WTC11 (cell line): ENCODE measurements around the gene CD164. TPM values are rescaled to one million over a fixed set of nuclear protein-coding genes. Genes with fewer than 3 reads are reported as not detected.

Source experiments
- ATAC-seq: fragments of 200-7000 bp; cut with Tn5 transposase; 2 replicates; pipeline ENCODE4 v1.10.0; 2021; ENCODE audit warnings: mild to moderate bottlenecking, moderate library complexity
- CTCF ChIA-PET: fragments of 300-600 bp; sonication (Branson Sonifier 250); formaldehyde crosslinking; loops from one replicate; lab custom pipeline; 2021; ENCODE audit warnings: antibody characterized with exemption; lab: Charles Lee
- POLR2A ChIA-PET: fragments of 350-600 bp; sonication (Branson Sonifier 250); formaldehyde crosslinking; loops from one replicate; lab custom pipeline; 2021; ENCODE audit warnings: antibody characterized with exemption; lab: Charles Lee
- DNase-seq: peaks from one replicate; pipeline ENCODE4 v3.0.0; 2021; ENCODE audit warnings: low spot score
- H3K27ac Mint-ChIP-seq: 2 replicates; pipeline ENCODE4 v1.8.0; 2021; ENCODE audit warnings: mixed read lengths
- H3K27me3 Mint-ChIP-seq: 2 replicates; pipeline ENCODE4 v1.8.0; 2021; ENCODE audit warnings: low read depth, mild to moderate bottlenecking, moderate library complexity, mixed read lengths
- H3K36me3 Mint-ChIP-seq: 2 replicates; pipeline ENCODE4 v1.8.0; 2021; ENCODE audit warnings: mixed read lengths
- H3K4me1 Mint-ChIP-seq: 2 replicates; pipeline ENCODE4 v1.8.0; 2022; ENCODE audit warnings: mixed read lengths
- H3K4me3 Mint-ChIP-seq: 2 replicates; pipeline ENCODE4 v1.8.0; 2021; ENCODE audit warnings: mild to moderate bottlenecking, moderate library complexity, mixed read lengths
- H3K9me3 Mint-ChIP-seq: 2 replicates; pipeline ENCODE4 v1.8.0; 2021; ENCODE audit warnings: mixed read lengths
- CBFB ChIP-seq: sonication (generic); formaldehyde crosslinking; IDR thresholded peaks from 2 replicates; pipeline ENCODE4 v1.8.1; 2022; ENCODE audit warnings: mild to moderate bottlenecking, low read depth, missing genetic modification reagents
- CTCF ChIP-seq: fragments of 200-600 bp; IDR thresholded peaks from 2 replicates; pipeline ENCODE4 v1.8.0; 2022; ENCODE audit warnings: antibody characterized with exemption
- E2F4 ChIP-seq: sonication (generic); formaldehyde crosslinking; IDR thresholded peaks from 2 replicates; pipeline ENCODE4 v1.8.1; 2022; ENCODE audit warnings: low read depth, mild to moderate bottlenecking, moderate library complexity, missing genetic modification reagents, borderline replicate concordance
- ETV6 ChIP-seq: sonication (generic); formaldehyde crosslinking; IDR thresholded peaks from 2 replicates; pipeline ENCODE4 v1.8.1; 2022; ENCODE audit warnings: mild to moderate bottlenecking, missing genetic modification reagents
- HMGXB4 ChIP-seq: sonication (generic); formaldehyde crosslinking; IDR thresholded peaks from 2 replicates; pipeline ENCODE4 v1.8.1; 2023; ENCODE audit warnings: mild to moderate bottlenecking, moderate library complexity, missing genetic modification reagents
- JUN ChIP-seq: sonication (generic); formaldehyde crosslinking; IDR thresholded peaks from 2 replicates; pipeline ENCODE4 v1.8.0; 2023; ENCODE audit warnings: mild to moderate bottlenecking, missing genetic modification reagents
- MLX ChIP-seq: sonication (generic); formaldehyde crosslinking; IDR thresholded peaks from 2 replicates; pipeline ENCODE4 v1.8.1; 2023; ENCODE audit warnings: mild to moderate bottlenecking, missing genetic modification reagents, moderate library complexity
- ZMAT4 ChIP-seq: fragments of 250-450 bp; sonication (Bioruptor Pico); IDR thresholded peaks from 2 replicates; pipeline ENCODE4 v1.9.0; 2021; ENCODE audit warnings: mild to moderate bottlenecking
- ZNF219 ChIP-seq: sonication (generic); formaldehyde crosslinking; IDR thresholded peaks from 2 replicates; pipeline ENCODE4 v1.8.0; 2023; ENCODE audit warnings: missing genetic modification reagents, mild to moderate bottlenecking, borderline replicate concordance
- ZNF281 ChIP-seq: sonication (generic); formaldehyde crosslinking; IDR thresholded peaks from 2 replicates; pipeline ENCODE4 v1.8.0; 2023; ENCODE audit warnings: mild to moderate bottlenecking, missing genetic modification reagents
- ZSCAN18 ChIP-seq: fragments of 250-450 bp; sonication (Bioruptor Pico); IDR thresholded peaks from 2 replicates; pipeline ENCODE4 v2.1.2; 2022; ENCODE audit warnings: mild to moderate bottlenecking, moderate library complexity
- total RNA-seq: library from RNA; stranded (reverse); gene quantifications from 3 replicates; pipeline ENCODE4 v1.2.3, GENCODE V29; 2021

CD164 gene
- total RNA-seq, 1 experiment from 2014 or later: 74.9 TPM

GRCh38 chr6:109421184-109421583, 38.9 kb upstream of the CD164 start (continued):
- no peak for TF ChIP-seq E2F4 (CRISPR knock-in tag)

GRCh38 chr6:109420751-109421150, 38.5 kb upstream of the CD164 start:
- CTCF ChIA-PET: no interaction called here

GRCh38 chr6:109417646-109418045, 35.4 kb upstream of the CD164 start:
- H3K27me3 Mint-ChIP-seq: peaks cover 3% of the 10 kb centered on the region; the same call in 1 of the 2 replicates
- TF ChIP-seq ZNF281 (CRISPR knock-in tag): no peak
- no peak for TF ChIP-seq ETV6 (CRISPR knock-in tag)
- no peak for TF ChIP-seq MLX (CRISPR knock-in tag)
- TF ChIP-seq, all 79 proteins: peak for 0
- ATAC-seq (no peak), DNase-seq (no peak)
- Mint-ChIP-seq H3K27ac (no peak overlapping the region), H3K9me3 (peaks cover 8% of the 10 kb centered on the region), H3K4me1 (no peaks in the 10 kb centered on the region), H3K36me3 (no peaks in the 10 kb centered on the region), H3K4me3 (no peak overlapping the region)
- ChIA-PET POLR2A (no interaction called here), CTCF (interaction anchor here (1.7 kb wide), 1 partner anchor 23 kb away, joined by 5 read pairs; the partner anchor contains the start of genes PPIL6 and SMPD2)

More at GRCh38 chr6:109420751-109421150, 38.5 kb upstream of the CD164 start:
- DNase-seq (no peak), ATAC-seq (no peak)
- Mint-ChIP-seq H3K9me3 (no peaks in the 10 kb centered on the region), H3K27ac (no peak overlapping the region), H3K36me3 (no peaks in the 10 kb centered on the region), H3K4me1 (no peaks in the 10 kb centered on the region), H3K4me3 (no peak overlapping the region), H3K27me3 (no peaks in the 10 kb centered on the region)
- TF ChIP-seq HMGXB4 (CRISPR knock-in tag): no peak
- no peak for TF ChIP-seq JUN (CRISPR knock-in tag)
- TF ChIP-seq ETV6 (CRISPR knock-in tag): no peak
- TF ChIP-seq ZNF219 (CRISPR knock-in tag): no peak
- no peak for TF ChIP-seq ZSCAN18 (CRISPR knock-in tag)
- no peak for TF ChIP-seq ZMAT4
- no peak for TF ChIP-seq CTCF
- no peak for TF ChIP-seq CBFB
- POLR2A ChIA-PET: no interaction called here
